IPS-11a (cell line): Measurements from ENCODE around the gene SPTBN4.
"Not testable (repeated sequence)": the region's sequence is repeated elsewhere in the genome, so short reads cannot be mapped to it uniquely, and the experiment has no call there.

Source experiments
- H3K4me3 ChIP-seq: one replicate; pipeline ENCODE4 v1.5.1; 2013; ENCODE audit warnings: low read depth, low read length, control low read depth

Gene SPTBN4

DNA sequence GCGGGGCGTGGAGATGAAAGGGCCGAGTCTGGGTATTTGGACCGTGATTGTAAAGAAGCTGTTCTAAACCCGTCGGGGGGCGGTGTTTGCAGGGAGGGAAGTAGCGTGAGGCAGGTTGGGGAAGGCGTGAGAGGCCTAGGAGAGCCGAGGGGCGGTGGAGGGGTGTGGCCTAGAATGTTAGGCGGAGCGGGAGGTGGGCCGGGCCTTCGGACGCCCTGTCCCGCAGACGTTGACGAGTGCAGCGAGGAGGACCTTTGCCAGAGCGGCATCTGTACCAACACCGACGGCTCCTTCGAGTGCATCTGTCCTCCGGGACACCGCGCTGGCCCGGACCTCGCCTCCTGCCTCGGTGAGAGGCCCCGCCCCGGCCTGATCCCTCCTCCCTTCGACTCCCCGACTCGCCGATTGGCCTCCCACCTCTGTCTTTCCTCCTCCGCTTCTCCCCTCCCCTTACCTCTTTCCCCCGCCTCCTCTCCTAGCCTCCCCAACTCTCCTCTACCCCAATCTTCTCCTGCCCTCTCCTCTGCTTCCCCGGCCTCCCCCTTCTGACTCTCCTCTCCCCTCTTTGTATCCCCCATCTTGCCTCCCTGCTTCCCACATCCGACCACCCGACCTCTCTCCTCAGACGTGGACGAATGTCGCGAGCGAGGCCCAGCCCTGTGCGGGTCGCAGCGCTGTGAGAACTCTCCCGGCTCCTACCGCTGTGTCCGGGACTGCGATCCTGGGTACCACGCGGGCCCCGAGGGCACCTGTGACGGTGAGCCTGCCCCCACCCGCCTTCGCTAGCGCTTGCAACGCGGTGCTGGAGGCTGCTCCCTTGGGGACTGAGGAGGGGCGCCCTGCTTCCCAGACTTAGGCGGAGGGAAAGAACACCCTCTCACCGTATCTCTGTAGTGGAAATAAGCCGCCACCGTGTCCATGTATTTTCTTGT, 147.2 kb downstream of the SPTBN4 start:
- peak overlapping the region; percentile 88 for H3K4me3 ChIP-seq

- H3K4me3 ChIP-seq = peak overlapping the region; percentile 88
These were observed 148.0 kb downstream of the SPTBN4 start for GRCh38 chr19:40614622-40615411.

DNA sequence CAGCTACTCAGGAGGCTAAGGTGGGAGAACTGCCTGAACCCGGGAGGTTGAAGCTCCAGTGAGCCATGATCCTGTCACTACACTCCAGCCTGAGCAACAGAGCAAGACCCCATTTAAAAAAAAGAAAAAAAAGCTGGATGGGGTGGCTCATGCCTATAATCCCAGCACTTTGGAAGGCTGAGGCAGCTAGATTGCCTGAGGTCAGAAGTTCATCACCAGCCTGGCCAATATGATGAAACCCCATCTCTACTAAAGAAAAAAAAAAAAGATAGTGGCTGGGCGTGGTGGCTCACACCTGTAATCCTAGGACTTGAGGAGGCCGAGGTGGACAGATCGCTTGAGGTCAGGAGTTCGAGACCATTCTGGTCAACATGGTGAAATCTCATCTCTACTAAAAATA, 149.4 kb downstream of the SPTBN4 start:
- no peak overlapping the region for H3K4me3 ChIP-seq

DNA sequence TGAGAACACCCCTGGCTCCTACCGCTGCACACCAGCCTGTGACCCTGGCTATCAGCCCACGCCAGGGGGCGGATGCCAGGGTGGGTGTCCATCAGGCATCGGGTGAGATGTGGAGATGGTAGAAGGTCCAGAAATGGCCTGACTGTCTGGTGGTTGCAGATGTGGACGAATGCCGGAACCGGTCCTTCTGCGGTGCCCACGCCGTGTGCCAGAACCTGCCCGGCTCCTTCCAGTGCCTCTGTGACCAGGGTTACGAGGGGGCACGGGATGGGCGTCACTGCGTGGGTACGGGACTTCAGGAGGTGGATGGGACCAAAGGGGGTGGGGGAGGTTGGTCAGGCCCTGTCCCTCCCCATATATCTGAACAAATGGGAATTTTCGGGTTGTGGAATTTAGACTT, 150.1 kb downstream of the SPTBN4 start:
- no peak overlapping the region for H3K4me3 ChIP-seq

DNA sequence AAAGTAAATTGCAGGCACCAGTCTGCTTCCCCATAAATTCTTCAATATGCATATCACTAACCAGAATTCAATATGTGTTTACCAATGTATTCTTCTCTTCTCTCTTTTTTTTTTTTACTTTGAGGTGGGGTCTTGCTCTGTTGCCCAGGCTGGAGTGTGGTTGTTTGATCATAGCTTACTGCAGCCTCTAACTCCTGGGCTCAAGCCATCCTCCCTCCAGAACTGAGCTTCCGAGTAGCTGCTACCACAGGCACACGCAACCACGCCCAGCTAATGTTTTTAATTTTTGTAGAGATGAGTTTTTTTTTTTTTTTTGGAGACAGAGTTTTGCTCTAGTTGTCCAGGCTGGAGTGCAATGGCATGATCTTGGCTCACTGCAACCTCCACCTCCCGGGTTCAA, 151.2 kb downstream of the SPTBN4 start:
- H3K4me3 ChIP-seq = no peak overlapping the region

GRCh38 chr19:40619333-40620160, 152.7 kb downstream of the SPTBN4 start:
- no peak overlapping the region for H3K4me3 ChIP-seq

- no peak overlapping the region for H3K4me3 ChIP-seq
These were observed 153.3 kb downstream of the SPTBN4 start for GRCh38 chr19:40620161-40620485.

- no peak overlapping the region for H3K4me3 ChIP-seq
These were observed 154.5 kb downstream of the SPTBN4 start for GRCh38 chr19:40621283-40621682.

DNA sequence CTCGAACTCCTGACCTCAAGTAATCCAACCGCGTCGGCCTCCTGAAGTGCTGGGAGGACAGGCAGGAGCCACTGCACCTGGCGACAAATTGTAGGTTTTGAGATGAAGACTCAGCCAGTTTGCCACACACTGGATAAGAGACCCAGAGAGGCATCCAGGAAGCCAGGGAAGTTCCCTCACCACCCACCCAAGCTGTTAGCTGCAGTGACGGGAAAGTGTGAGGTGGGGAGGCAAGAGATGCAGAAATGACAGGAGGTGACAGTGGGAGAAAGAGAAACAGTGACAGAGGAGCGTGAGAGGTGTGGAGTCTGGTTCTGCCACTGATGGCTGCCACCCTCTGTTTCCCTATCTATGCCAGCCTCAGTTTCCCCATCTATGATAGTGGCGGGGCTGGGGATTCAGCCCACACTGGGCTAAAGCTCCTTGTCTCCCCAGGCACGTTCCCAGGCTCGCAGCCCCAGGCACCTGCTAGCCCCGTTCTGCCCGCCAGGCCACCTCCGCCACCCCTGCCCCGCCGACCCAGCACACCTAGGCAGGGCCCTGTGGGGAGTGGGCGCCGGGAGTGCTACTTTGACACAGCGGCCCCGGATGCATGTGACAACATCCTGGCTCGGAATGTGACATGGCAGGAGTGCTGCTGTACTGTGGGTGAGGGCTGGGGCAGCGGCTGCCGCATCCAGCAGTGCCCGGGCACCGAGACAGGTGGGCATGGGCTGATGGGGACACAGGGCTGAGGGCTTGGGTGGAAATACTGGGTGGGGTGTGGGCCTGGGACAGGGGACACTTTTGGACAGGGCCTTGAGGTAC, 155.4 kb downstream of the SPTBN4 start:
- no peak overlapping the region for H3K4me3 ChIP-seq

DNA sequence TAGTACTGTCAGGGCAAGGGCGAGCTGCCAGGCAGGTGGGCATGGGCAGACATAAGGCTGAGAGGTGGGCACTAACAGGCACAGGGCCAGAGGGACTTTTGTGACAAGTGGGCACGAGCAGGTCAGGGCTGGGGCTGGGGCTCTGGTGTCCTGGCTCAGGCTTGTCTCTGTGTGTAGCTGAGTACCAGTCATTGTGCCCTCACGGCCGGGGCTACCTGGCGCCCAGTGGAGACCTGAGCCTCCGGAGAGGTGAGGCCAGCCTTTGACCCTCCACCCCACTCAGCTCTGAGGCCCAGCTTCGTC, 155.9 kb downstream of the SPTBN4 start:
- H3K4me3 ChIP-seq = no peak overlapping the region

- H3K4me3 ChIP-seq = peak overlapping the region; percentile 1
These were observed 156.8 kb downstream of the SPTBN4 start for GRCh38 chr19:40623403-40624251.

- not testable (repeated sequence) for H3K4me3 ChIP-seq
These were observed 157.8 kb downstream of the SPTBN4 start for GRCh38 chr19:40624369-40625153.

DNA sequence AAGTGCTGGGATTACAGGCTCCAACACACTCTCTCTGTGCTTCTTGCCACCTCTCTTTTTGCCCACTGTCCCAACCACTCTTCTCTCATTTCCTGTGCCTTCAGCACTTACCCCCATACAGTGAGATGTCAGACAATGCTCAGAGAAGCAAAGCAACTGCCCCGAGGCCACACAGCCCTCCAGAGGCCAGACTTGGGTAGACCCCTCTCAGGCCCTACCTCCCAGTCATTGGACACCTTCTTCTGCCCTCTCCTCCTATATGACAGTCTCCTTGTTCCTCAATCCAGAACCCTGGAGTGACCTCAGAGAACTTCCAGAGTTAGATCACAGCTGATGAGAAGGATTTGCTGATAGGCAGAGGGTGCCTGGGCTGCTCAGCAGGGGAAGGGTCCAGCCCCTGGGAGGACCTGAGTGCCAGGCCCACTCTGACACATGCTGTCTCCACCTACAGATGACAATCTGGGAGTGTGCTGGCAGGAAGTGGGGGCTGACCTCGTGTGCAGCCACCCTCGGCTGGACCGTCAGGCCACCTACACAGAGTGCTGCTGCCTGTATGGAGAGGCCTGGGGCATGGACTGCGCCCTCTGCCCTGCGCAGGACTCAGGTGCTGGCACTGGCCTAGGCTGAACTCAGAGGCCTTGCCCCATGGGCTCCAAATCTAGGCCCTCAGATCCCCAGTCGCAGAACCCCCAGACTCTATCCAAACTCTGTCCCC, 158.8 kb downstream of the SPTBN4 start:
- H3K4me3 ChIP-seq = no peak overlapping the region
